Type B pancreatic cell (in vitro differentiated cells): ENCODE measurements around the gene PACSIN2. TPM values are rescaled to one million over a fixed set of nuclear protein-coding genes. Genes with fewer than 3 reads are reported as not detected.

Experiments used
- DNase-seq: peaks from one replicate; pipeline ENCODE4 v3.0.0; 2021; ENCODE audit warnings: mixed read lengths; ENCODE audit not compliant: unreplicated experiment; ENCODE audit errors: extremely low spot score
- H3K27ac Mint-ChIP-seq: 2 replicates; pipeline ENCODE4 v1.8.0; 2021; ENCODE audit warnings: mild to moderate bottlenecking, mixed read lengths
- H3K27me3 Mint-ChIP-seq: 2 replicates; pipeline ENCODE4 v1.8.0; 2021; ENCODE audit warnings: mixed read lengths
- H3K36me3 Mint-ChIP-seq: 2 replicates; pipeline ENCODE4 v1.8.0; 2021; ENCODE audit warnings: mixed read lengths
- H3K4me1 Mint-ChIP-seq: one replicate; pipeline ENCODE4 v1.8.0; 2021; ENCODE audit warnings: mixed read lengths; ENCODE audit not compliant: unreplicated experiment
- H3K4me3 Mint-ChIP-seq: 2 replicates; pipeline ENCODE4 v1.8.0; 2021; ENCODE audit warnings: mild to moderate bottlenecking, mixed read lengths
- H3K9me3 Mint-ChIP-seq: 2 replicates; pipeline ENCODE4 v1.8.0; 2021; ENCODE audit warnings: mixed read lengths
- CTCF ChIP-seq: fragments of 200-600 bp; sonication (generic); conservative IDR thresholded peaks from 2 replicates; pipeline ENCODE4 v1.5.0; 2021; ENCODE audit warnings: antibody characterized with exemption, mild to moderate bottlenecking
- total RNA-seq: library from RNA; stranded (reverse); gene quantifications from 2 replicates; pipeline ENCODE4 v1.2.1, GENCODE V29; 2021; ENCODE audit warnings: low replicate concordance

PACSIN2 gene
- total RNA-seq, 1 donor from 2014 or later, result 53.4 TPM

GRCh38 chr22:42990131-42990838 lies 24.7 kb downstream of the PACSIN2 start:
- DNase-seq, result no peak
- H3K4me3 Mint-ChIP-seq, result peak overlapping the region; percentile 40
- H3K27me3 Mint-ChIP-seq, result no peaks in the 10 kb centered on the region
- no peaks in the 10 kb centered on the region for H3K9me3 Mint-ChIP-seq
- H3K36me3 Mint-ChIP-seq, result peaks cover 6% of the 10 kb centered on the region
- peak overlapping the region; percentile 86 for H3K27ac Mint-ChIP-seq
- TF ChIP-seq CTCF, result no peak
- peaks cover 48% of the 10 kb centered on the region for H3K4me1 Mint-ChIP-seq

GRCh38 chr22:42986115-42986514 lies 28.8 kb downstream of the PACSIN2 start:
- Mint-ChIP-seq H3K27ac (peak overlapping the region; percentile 3), H3K4me3 (peak overlapping the region; percentile 35), H3K9me3 (no peaks in the 10 kb centered on the region), H3K27me3 (no peaks in the 10 kb centered on the region), H3K36me3 (no peaks in the 10 kb centered on the region), H3K4me1 (peaks cover 36% of the 10 kb centered on the region)
- TF ChIP-seq CTCF, result no peak
- DNase-seq, result no peak

- peaks cover 32% of the 10 kb centered on the region for H3K4me1 Mint-ChIP-seq
- H3K36me3 Mint-ChIP-seq, result no peaks in the 10 kb centered on the region
- no peaks in the 10 kb centered on the region for H3K27me3 Mint-ChIP-seq
- H3K27ac Mint-ChIP-seq, result peak overlapping the region; percentile 73
- H3K9me3 Mint-ChIP-seq, result no peaks in the 10 kb centered on the region
- no peak for DNase-seq
- no peak overlapping the region for H3K4me3 Mint-ChIP-seq
- no peak for TF ChIP-seq CTCF
Measured at GRCh38 chr22:42985531-42985905, 29.4 kb downstream of the PACSIN2 start.

- Mint-ChIP-seq H3K9me3 (no peaks in the 10 kb centered on the region), H3K27me3 (no peaks in the 10 kb centered on the region)
- TF ChIP-seq CTCF, result no peak
Measured at GRCh38 chr22:42984814-42985530, 30.0 kb downstream of the PACSIN2 start.

GRCh38 chr22:42984397-42984796 lies 30.6 kb downstream of the PACSIN2 start:
- no peak for TF ChIP-seq CTCF
- Mint-ChIP-seq H3K27ac (peak overlapping the region; percentile 21), H3K4me1 (peaks cover 31% of the 10 kb centered on the region), H3K4me3 (no peak overlapping the region), H3K27me3 (no peaks in the 10 kb centered on the region), H3K36me3 (no peaks in the 10 kb centered on the region), H3K9me3 (no peaks in the 10 kb centered on the region)
- no peak for DNase-seq

More at GRCh38 chr22:42984814-42985530, 30.0 kb downstream of the PACSIN2 start:
- Mint-ChIP-seq H3K4me1 (peaks cover 27% of the 10 kb centered on the region), H3K27ac (peak overlapping the region; percentile 73), H3K4me3 (no peak overlapping the region), H3K36me3 (no peaks in the 10 kb centered on the region)
- DNase-seq, result no peak
